Measurements from ENCODE around the gene E4F1. TPM values are rescaled to one million over a fixed set of nuclear protein-coding genes. Genes with fewer than 3 reads are reported as not detected.

Gene E4F1
- total and polyA plus RNA-seq, 9 of the 15 experiments (the other 6 are each of a cell fraction or from before 2014, with no cell fraction given) = 0.48 to 94.9 (median 20.4) TPM

- TF ChIP-seq MGA (IDR thresholded peaks at IDR 0.05) (peak; percentile 83), RFX5 (IDR thresholded peaks at IDR 0.05; ENCODE audit: low read depth, low read length) (no peak), CHD7 (IDR thresholded peaks at IDR 0.05; ENCODE audit: low read depth, low read length) (no peak), TARDBP (IDR thresholded peaks at IDR 0.05) (peak; percentile 18; the same call in 1 of the 2 replicates)
Measured at GRCh38 chr16:2267913-2268666, 44.7 kb downstream of the E4F1 start, which contains the start of gene RNPS1 (continued).

Data from K562 (cell line).